A549 (cell line): ENCODE data around the gene ARL6IP5. TPM values are rescaled to one million over a fixed set of nuclear protein-coding genes. Genes with fewer than 3 reads are reported as not detected.

ENCODE experiments used
- ATAC-seq, 2 experiments: fragments of 200-7000 bp in 1 of 2; fragments of >200 bp in 1 of 2; cut with Nextera tagmentation in 1 of 2; cut with Tn5 transposase in 1 of 2; 3 replicates each; pipeline versions ENCODE4 v1.8.0 to v1.9.1; 2018 to 2020; ENCODE audit warnings: mild to moderate bottlenecking in 1 of 2, moderate library complexity in 1 of 2
- CTCF ChIA-PET: fragments of 300-600 bp; sonication (Branson Sonifier 250); formaldehyde crosslinking; extraction: SDS; loops from one replicate; lab custom pipeline; 2021; ENCODE audit warnings: antibody characterized with exemption, inconsistent platforms; lab: Yijun Ruan, JAX
- POLR2A ChIA-PET: fragments of 350-600 bp; formaldehyde crosslinking; extraction: SDS; loops from one replicate; lab custom pipeline; 2021; ENCODE audit warnings: antibody characterized with exemption, inconsistent platforms; lab: Yijun Ruan, JAX
- DNase-seq, 2 experiments: peaks; one replicate each; pipeline versions ENCODE4 v3.0.0 to v3.0.0-alpha.2; 2011 to 2016; ENCODE audit warnings: low read depth in 1 of 2, low spot score in 1 of 2
- FAIRE-seq: peaks from 2 replicates; lab custom pipeline; 2011; peaks lifted over from hg19 to GRCh38; lab: Jason Lieb, UNC
- H3K27ac ChIP-seq, 2 experiments: fragments of >200 bp; sonication (Bioruptor Twin); formaldehyde crosslinking; 3 replicates each; pipeline ENCODE4 v1.5.1; 2016 to 2017
- H3K4me1 ChIP-seq: fragments of >200 bp; sonication (Bioruptor Twin); formaldehyde crosslinking; 3 replicates; pipeline ENCODE4 v1.6.1; 2016
- H3K4me2 ChIP-seq: fragments of >200 bp; sonication (Bioruptor Twin); formaldehyde crosslinking; 3 replicates; pipeline ENCODE4 v1.6.1; 2016
- H3K4me3 ChIP-seq: fragments of >200 bp; sonication (Bioruptor Twin); formaldehyde crosslinking; 3 replicates; pipeline ENCODE4 v1.5.1; 2016
- H3K9me3 ChIP-seq: fragments of >200 bp; sonication (Bioruptor Twin); formaldehyde crosslinking; 3 replicates; pipeline ENCODE4 v1.6.1; 2016
- CBX2 ChIP-seq: fragments of 200-600 bp; sonication (generic); IDR thresholded peaks from 2 replicates; pipeline ENCODE4 v1.6.1; 2016; ENCODE audit warnings: low read depth, mild to moderate bottlenecking, borderline replicate concordance
- CBX8 ChIP-seq: fragments of 200-600 bp; sonication (generic); IDR thresholded peaks from 2 replicates; pipeline ENCODE4 v1.6.1; 2016
- CEBPB ChIP-seq, 2 experiments: fragments of >200 bp in 1 of 2; sonication (Bioruptor Twin) in 1 of 2; formaldehyde crosslinking in 1 of 2; IDR thresholded peaks; 2 replicates each; pipeline ENCODE4 v1.6.1; 2012 to 2016
- CHD2 ChIP-seq: fragments of 150-350 bp; IDR thresholded peaks from 2 replicates; pipeline ENCODE4 v1.6.1; 2014; ENCODE audit warnings: low read length; ENCODE audit not compliant: partially characterized antibody
- CHD4 ChIP-seq: fragments of 200-600 bp; sonication (generic); IDR thresholded peaks from 2 replicates; pipeline ENCODE4 v1.6.1; 2016; ENCODE audit warnings: antibody characterized with exemption, mild to moderate bottlenecking, borderline replicate concordance
- EP300 ChIP-seq, 2 experiments: fragments of >200 bp; sonication (Bioruptor Twin); formaldehyde crosslinking; IDR thresholded peaks; 2 replicates in 1 of 2; 3 replicates in 1 of 2; pipeline ENCODE4 v1.6.1; 2016 to 2017
- FOSB ChIP-seq: fragments of 250-450 bp; sonication (Bioruptor Pico); IDR thresholded peaks from 2 replicates; pipeline ENCODE4 v1.5.0; 2020; ENCODE audit warnings: mild to moderate bottlenecking, moderate library complexity
- GATA3 ChIP-seq: IDR thresholded peaks from 2 replicates; pipeline ENCODE4 v1.6.1; 2012; ENCODE audit warnings: borderline replicate concordance
- HMGXB4 ChIP-seq: fragments of 250-450 bp; sonication (Bioruptor Pico); IDR thresholded peaks from 2 replicates; pipeline ENCODE4 v1.5.0; 2021; ENCODE audit warnings: mild to moderate bottlenecking, moderate library complexity, borderline replicate concordance
- HOXA7 ChIP-seq: fragments of 250-450 bp; sonication (Bioruptor Pico); IDR thresholded peaks from 2 replicates; pipeline ENCODE4 v1.5.0; 2020; ENCODE audit warnings: mild to moderate bottlenecking, moderate library complexity
- JUN ChIP-seq, 2 experiments: fragments of >200 bp; sonication (Bioruptor Twin); formaldehyde crosslinking; IDR thresholded peaks; 2 replicates in 1 of 2; 3 replicates in 1 of 2; pipeline ENCODE4 v1.6.1; 2016 to 2017
- JUNB ChIP-seq: fragments of >200 bp; sonication (Bioruptor Twin); formaldehyde crosslinking; IDR thresholded peaks from 2 replicates; pipeline ENCODE4 v1.6.1; 2016
- KDM1A ChIP-seq: fragments of 200-600 bp; sonication (generic); IDR thresholded peaks from 2 replicates; pipeline ENCODE4 v1.6.1; 2016; ENCODE audit warnings: low read depth, mild to moderate bottlenecking
- MAFK ChIP-seq: fragments of 450-650 bp; IDR thresholded peaks from 2 replicates; pipeline ENCODE4 v1.6.1; 2014; ENCODE audit not compliant: partially characterized antibody
- MAZ ChIP-seq: fragments of 150-350 bp; IDR thresholded peaks from 2 replicates; pipeline ENCODE4 v1.6.1; 2014; ENCODE audit warnings: antibody characterized with exemption, low read depth, low read length, borderline replicate concordance
- PBX3 ChIP-seq: IDR thresholded peaks from 2 replicates; pipeline ENCODE4 v1.6.1; 2012
- POLR2A ChIP-seq: IDR thresholded peaks from 2 replicates; pipeline ENCODE4 v1.6.1; 2012; ENCODE audit warnings: mild to moderate bottlenecking, low read length
- RARB ChIP-seq: fragments of 250-450 bp; sonication (Bioruptor Pico); IDR thresholded peaks from 2 replicates; pipeline ENCODE4 v1.8.0; 2021; ENCODE audit warnings: mild to moderate bottlenecking, moderate library complexity
- RFX5 ChIP-seq: fragments of 450-650 bp; IDR thresholded peaks from 2 replicates; pipeline ENCODE4 v1.7.1; 2014; ENCODE audit warnings: antibody characterized with exemption, mild to moderate bottlenecking, moderate library complexity
- SREBF2 ChIP-seq: fragments of 450-650 bp; IDR thresholded peaks from 2 replicates; pipeline ENCODE4 v1.6.1; 2014; ENCODE audit warnings: mild to moderate bottlenecking, moderate library complexity
- USF2 ChIP-seq: fragments of 450-650 bp; IDR thresholded peaks from 2 replicates; pipeline ENCODE4 v1.6.1; 2014; ENCODE audit warnings: antibody characterized with exemption
- ZC3H11A ChIP-seq: fragments of 450-650 bp; IDR thresholded peaks from 2 replicates; pipeline ENCODE4 v1.6.1; 2014; ENCODE audit warnings: antibody characterized with exemption, mild to moderate bottlenecking
- ZFP36 ChIP-seq: fragments of 450-650 bp; IDR thresholded peaks from 2 replicates; pipeline ENCODE4 v1.6.1; 2014; ENCODE audit warnings: borderline replicate concordance; ENCODE audit not compliant: partially characterized antibody
- ZSCAN20 ChIP-seq: fragments of 250-450 bp; sonication (Bioruptor Pico); IDR thresholded peaks from 2 replicates; pipeline ENCODE4 v1.8.0; 2022; ENCODE audit warnings: mild to moderate bottlenecking, moderate library complexity
- WGBS: methylation state at CpG from one replicate; pipeline ENCODE4 v1.1.6; 2017; ENCODE audit errors: missing lambda C conversion rate; 5-methylcytosine and 5-hydroxymethylcytosine counted together
- polyA plus RNA-seq, 4 experiments: library from polyadenylated mRNA; depleted of rRNA in 3 of 4; stranded (reverse); fragments of >200 nt; fragmentation: RNase III in 1 of 4; extraction: RNeasy Plus Mini Kit Qiagen cat#74134 plus additional on column Dnase treatment in 1 of 4; gene quantifications; 2 replicates in 3 of 4; 3 replicates in 1 of 4; pipeline ENCODE4 v1.2.3, GENCODE V29; 2011 to 2017

Gene ARL6IP5
- polyA plus RNA-seq, 2 of the 4 experiments (the other 2 are of a cell fraction) = 73.8 to 109 TPM

GRCh38 chr3:69103123-69103522, 18.4 kb downstream of the ARL6IP5 start:
- ATAC-seq = no peak
- no peak overlapping the region for H3K4me2 ChIP-seq
- DNase-seq = no peak
- TF ChIP-seq CHD4 = no peak
- no peak for TF ChIP-seq PBX3
- no peak for TF ChIP-seq SREBF2
- TF ChIP-seq GATA3 = no peak
- TF ChIP-seq CEBPB (IDR thresholded peaks at IDR 0.05) = no peak
- TF ChIP-seq CHD2 = no peak
- no peak for TF ChIP-seq POLR2A
- TF ChIP-seq ZC3H11A = no peak
- TF ChIP-seq HMGXB4 (CRISPR knock-in tag) = no peak
- TF ChIP-seq RARB (CRISPR knock-in tag) = no peak
- no peak for TF ChIP-seq ZSCAN20 (CRISPR knock-in tag)
- no peak for TF ChIP-seq CBX2
- no peak for FAIRE-seq
- H3K4me3 ChIP-seq = no peak overlapping the region
- WGBS = 83% methylated on average over 3 of the region's 3 CpGs
- H3K4me1 ChIP-seq = no peaks in the 10 kb centered on the region
- CTCF ChIA-PET = interaction anchor here (0.5 to 0.9 kb wide), 2 partner anchors 17 to 144 kb away, joined by 3 read pairs; no protein-coding TSS in a partner anchor
- no peak overlapping the region for H3K27ac ChIP-seq
- no peaks in the 10 kb centered on the region for H3K9me3 ChIP-seq
- POLR2A ChIA-PET = no interaction called here

- ChIA-PET CTCF (interaction anchor here (3.7 kb wide), 1 partner anchor 16 kb away, joined by 19 read pairs; no protein-coding TSS in a partner anchor), POLR2A (no interaction called here)
- Histone ChIP-seq H3K4me3 (no peak overlapping the region), H3K9me3 (no peaks in the 10 kb centered on the region), H3K27ac (no peak overlapping the region), H3K4me1 (no peaks in the 10 kb centered on the region), H3K4me2 (no peak overlapping the region)
- WGBS = 88% methylated on average over 8 of the region's 8 CpGs
- no peak for TF ChIP-seq JUN (IDR thresholded peaks at IDR 0.05)
- TF ChIP-seq ZSCAN20 (CRISPR knock-in tag) = no peak
- no peak for TF ChIP-seq EP300 (IDR thresholded peaks at IDR 0.05)
- TF ChIP-seq ZC3H11A = no peak
- no peak for TF ChIP-seq JUNB
- TF ChIP-seq CHD2 = no peak
- TF ChIP-seq CBX2 = no peak
- no peak for TF ChIP-seq MAZ
- TF ChIP-seq CHD4 = no peak
- TF ChIP-seq USF2 = no peak
- no peak for TF ChIP-seq HOXA7
- no peak for TF ChIP-seq ZFP36
- TF ChIP-seq RFX5 = no peak
- TF ChIP-seq KDM1A = no peak
- no peak for TF ChIP-seq CBX8
- TF ChIP-seq RARB (CRISPR knock-in tag) = no peak
- no peak for TF ChIP-seq MAFK
- no peak for TF ChIP-seq FOSB (CRISPR knock-in tag)
- ATAC-seq (no peak), FAIRE-seq (no peak), DNase-seq (no peak)
These were observed 19.8 kb downstream of the ARL6IP5 start for GRCh38 chr3:69104586-69104985.
